HCT116 (cell line): ENCODE measurements around the gene RAP2B. TPM values are rescaled to one million over a fixed set of nuclear protein-coding genes. Genes with fewer than 3 reads are reported as not detected.

Experiments
- ATAC-seq: fragments of 200-7000 bp; cut with Tn5 transposase; 2 replicates; pipeline ENCODE4 v1.9.1; 2020; ENCODE audit warnings: mild to moderate bottlenecking, moderate library complexity
- BruUV-seq: library from RNA; stranded (reverse); fragments of 400-500 nt; replicated peaks from 2 replicates; lab custom pipeline; 2021; lab: Mats Ljungman, UMichigan
- CTCF ChIA-PET: fragments of 300-600 bp; sonication (Branson Sonifier 250); formaldehyde crosslinking; loops from one replicate; lab custom pipeline; 2021; ENCODE audit warnings: antibody characterized with exemption; lab: Charles Lee
- POLR2A ChIA-PET: fragments of 300-600, 350-600 bp; sonication (Branson Sonifier 250); formaldehyde crosslinking; loops from one replicate; lab custom pipeline; 2021; ENCODE audit warnings: antibody characterized with exemption; lab: Charles Lee
- RAD21 ChIA-PET, 2 experiments: fragments of 300-600 bp; sonication (Branson Sonifier 250); formaldehyde crosslinking; loops; one replicate each; lab custom pipeline; 2023; ENCODE audit warnings: low total read pairs in 2 of 2; ENCODE audit not compliant: uncharacterized antibody in 2 of 2, unreplicated experiment in 2 of 2, low non-redundant PET in 1 of 2; lab: Charles Lee
- DNase-seq: peaks from one replicate; pipeline ENCODE4 v3.0.0-alpha.2; 2010; ENCODE audit warnings: low read depth, low spot score
- H2AFZ ChIP-seq: fragments of 200-600 bp; shearing (Covaris generic), sonication (generic); 2 replicates; pipeline ENCODE4 v1.6.1; 2017; ENCODE audit warnings: low read depth, mixed run types, mixed read lengths, antibody characterized with exemption, low read length; ENCODE audit not compliant: poor library complexity, severe bottlenecking
- H3K27ac ChIP-seq: 2 replicates; pipeline ENCODE4 v1.5.1; 2012; ENCODE audit warnings: low read depth, low read length
- H3K27me3 ChIP-seq: fragments of 200-600 bp; sonication (generic); 2 replicates; pipeline ENCODE4 v1.6.1; 2016; ENCODE audit warnings: mixed run types, low read length, mixed read lengths; ENCODE audit not compliant: insufficient read depth
- H3K36me3 ChIP-seq, 2 experiments: fragments of 200-500 bp in 1 of 2; fragments of 200-600 bp in 1 of 2; sonication (Bioruptor generic) in 1 of 2; sonication (generic) in 1 of 2; 2 replicates each; pipeline versions ENCODE4 v1.5.1 to v1.6.1; 2014 to 2016; ENCODE audit warnings: low read length in 2 of 2, inconsistent platforms in 1 of 2, mixed read lengths in 1 of 2, mixed run types in 1 of 2; ENCODE audit not compliant: insufficient read depth in 2 of 2, control insufficient read depth in 1 of 2
- H3K4me1 ChIP-seq, 2 experiments: fragments of 200-600 bp in 1 of 2; sonication (generic) in 1 of 2; 2 replicates each; pipeline versions ENCODE4 v1.5.1 to v1.6.1; 2012 to 2017; ENCODE audit warnings: low read length in 2 of 2, inconsistent platforms in 1 of 2, mild to moderate bottlenecking in 1 of 2, mixed read lengths in 1 of 2, mixed run types in 1 of 2, moderate library complexity in 1 of 2; ENCODE audit not compliant: insufficient read depth in 2 of 2, control insufficient read depth in 1 of 2
- H3K4me2 ChIP-seq: fragments of 200-600 bp; sonication (generic); 2 replicates; pipeline ENCODE4 v1.6.1; 2017; ENCODE audit warnings: mixed run types, low read length, mixed read lengths
- H3K4me3 ChIP-seq, 2 experiments: fragments of 200-600 bp in 1 of 2; sonication (generic) in 1 of 2; replicated peaks in 1 of 2; 2 replicates each; pipeline ENCODE4 v1.5.1; 2011 to 2016; ENCODE audit warnings: low read length in 2 of 2, control low read depth in 1 of 2, low read depth in 1 of 2, mild to moderate bottlenecking in 1 of 2, mixed read lengths in 1 of 2, mixed run types in 1 of 2
- H3K79me2 ChIP-seq: fragments of 200-600 bp; sonication (generic); 2 replicates; pipeline ENCODE4 v1.6.1; 2017; ENCODE audit warnings: mild to moderate bottlenecking, mixed run types, low read length, moderate library complexity, mixed read lengths; ENCODE audit not compliant: insufficient read depth
- H3K9ac ChIP-seq: fragments of 200-600 bp; sonication (generic); 2 replicates; pipeline ENCODE4 v1.6.1; 2016; ENCODE audit warnings: low read length, mixed read lengths
- H3K9me2 ChIP-seq: fragments of 200-600 bp; sonication (generic), shearing (Covaris generic); 2 replicates; pipeline ENCODE4 v1.6.1; 2017; ENCODE audit warnings: mixed run types, mild to moderate bottlenecking, moderate library complexity; ENCODE audit not compliant: insufficient read depth
- H3K9me3 ChIP-seq, 2 experiments: fragments of 200-500 bp in 1 of 2; fragments of 200-600 bp in 1 of 2; sonication (Bioruptor generic) in 1 of 2; sonication (generic) in 1 of 2; 2 replicates each; pipeline ENCODE4 v1.6.1; 2014 to 2017; ENCODE audit warnings: low read length in 2 of 2, mixed read lengths in 2 of 2, inconsistent platforms in 1 of 2, low read depth in 1 of 2, mild to moderate bottlenecking in 1 of 2, mixed run types in 1 of 2, moderate library complexity in 1 of 2; ENCODE audit not compliant: control insufficient read depth in 1 of 2, insufficient read depth in 1 of 2
- H4K20me1 ChIP-seq: fragments of 200-600 bp; sonication (generic), shearing (Covaris generic); 2 replicates; pipeline ENCODE4 v1.6.1; 2017; ENCODE audit warnings: mixed run types, mild to moderate bottlenecking, moderate library complexity; ENCODE audit not compliant: insufficient read depth
- CBX3 ChIP-seq: IDR thresholded peaks from 2 replicates; pipeline ENCODE4 v1.6.1; 2012; ENCODE audit warnings: low read depth
- CTCF ChIP-seq, 3 experiments: fragments of 200-600 bp in 1 of 3; sonication (generic) in 1 of 3; IDR thresholded peaks in 2 of 3; conservative IDR thresholded peaks in 1 of 3; 2 replicates each; pipeline ENCODE4 v1.5.1; 2012 to 2017; ENCODE audit warnings: low read depth in 2 of 3, low read length in 2 of 3, antibody characterized with exemption in 1 of 3, borderline replicate concordance in 1 of 3, control low read depth in 1 of 3, mild to moderate bottlenecking in 1 of 3, mixed read lengths in 1 of 3, mixed run types in 1 of 3, moderate library complexity in 1 of 3; ENCODE audit not compliant: insufficient read depth in 1 of 3
- JUND ChIP-seq: IDR thresholded peaks from 2 replicates; pipeline ENCODE4 v1.6.1; 2012
- RAD21 ChIP-seq: IDR thresholded peaks from 2 replicates; pipeline ENCODE4 v1.6.1; 2012; ENCODE audit warnings: low read depth, mild to moderate bottlenecking
- SP1 ChIP-seq: IDR thresholded peaks from 2 replicates; pipeline ENCODE4 v1.6.1; 2012; ENCODE audit warnings: low read depth
- ZFX ChIP-seq: fragments of 450-650 bp; IDR thresholded peaks from 2 replicates; pipeline ENCODE4 v1.6.1; 2017
- intact Hi-C: fragments of 100-400 bp; cut with micrococcal nuclease; formaldehyde crosslinking; loops from 2 replicates; pipeline ENCODE4 v1.10.0; 2022
- total RNA-seq: library from RNA; stranded (reverse); gene quantifications from one replicate; pipeline ENCODE4 v1.2.1, GENCODE V29; 2021; ENCODE audit not compliant: unreplicated experiment

Gene RAP2B
- total RNA-seq, 1 experiment from 2014 or later, result 24.2 TPM

DNA sequence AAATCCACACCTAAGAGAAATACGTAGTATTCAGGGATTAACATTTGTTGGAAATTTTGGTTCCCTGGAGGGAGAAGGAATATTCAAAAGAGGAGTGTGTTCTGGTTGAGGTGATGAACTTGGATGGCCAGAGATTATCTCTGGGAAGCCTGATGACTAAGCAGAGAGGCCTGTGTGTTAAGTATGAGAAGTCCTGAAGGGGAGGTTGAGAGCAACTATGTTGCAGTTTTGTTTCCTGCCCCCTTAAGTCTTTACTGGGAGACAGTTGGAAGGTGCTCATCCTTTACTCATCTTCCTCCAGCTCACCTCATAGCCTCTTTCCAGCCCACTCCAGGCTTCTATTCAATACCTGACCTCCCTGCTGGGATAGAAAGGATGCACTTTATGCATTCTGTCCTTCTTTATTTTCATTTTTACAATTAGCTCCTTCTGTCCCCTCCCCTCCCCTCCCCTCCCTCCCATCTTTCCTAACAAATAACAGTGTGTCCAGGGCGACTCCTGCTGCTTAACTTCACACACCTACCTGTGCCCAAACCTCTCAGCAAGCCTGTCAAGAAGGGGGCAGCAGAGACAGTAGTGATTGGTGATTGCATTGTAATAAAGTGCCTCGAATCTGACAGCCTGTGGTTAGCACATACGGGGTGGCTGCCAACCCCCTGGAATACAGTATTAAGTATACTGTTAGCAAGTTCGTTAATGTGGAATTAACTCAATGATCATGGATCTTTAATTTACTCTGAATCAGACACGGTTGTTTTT lies 11.9 kb downstream of the RAP2B start:
- TF ChIP-seq JUND (no peak), RAD21 (peak; percentile 78), CBX3 (peak; percentile 7; the same call in 1 of the 2 replicates), SP1 (peak; percentile 6; the same call in 1 of the 2 replicates), CTCF (IDR thresholded peaks at IDR 0.05 in 2 of 3, conservative IDR thresholded peaks at IDR 0.05 in 1 of 3; ENCODE audit: borderline replicate concordance in 1 of 3, insufficient read depth in 1 of 3, low read depth in 2 of 3, low read length in 2 of 3) (peak; percentile 36 to 98 (median 46)), ZFX (no peak)
- no peaks in the 10 kb centered on the region for H3K36me3 ChIP-seq
- intact Hi-C loops, result loop anchor here (10.0 kb wide), 1 partner anchor 421 kb away; no protein-coding TSS in a partner anchor
- H2AFZ ChIP-seq, result peak overlapping the region; percentile 38
- H4K20me1 ChIP-seq, result no peaks in the 10 kb centered on the region
- no peak overlapping the region for H3K9ac ChIP-seq
- H3K79me2 ChIP-seq, result no peaks in the 10 kb centered on the region
- DNase-seq (peak; percentile 52), ATAC-seq (peak; percentile 97)
- H3K4me1 ChIP-seq, result peaks cover 4 to 16% of the 10 kb centered on the region in 2 experiments
- no peaks in the 10 kb centered on the region for H3K27me3 ChIP-seq
- ChIA-PET RAD21 (interaction anchor here in 1 of 2 experiments (1.1 to 1.2 kb wide), 2 partner anchors 13 to 131 kb away, joined by 3 to 4 read pairs; no protein-coding TSS in a partner anchor), POLR2A (interaction anchor here (1.6 kb wide), 1 partner anchor 13 kb away, joined by 6 read pairs; no protein-coding TSS in a partner anchor), CTCF (interaction anchor here (0.6 to 3.5 kb wide), 5 partner anchors 11 to 147 kb away, joined by 3 to 12 read pairs (median 4); no protein-coding TSS in a partner anchor)
- H3K9me2 ChIP-seq, result no peaks in the 10 kb centered on the region
- no peaks in the 10 kb centered on the region for H3K9me3 ChIP-seq
- no peak overlapping the region for H3K4me3 ChIP-seq
- no peak overlapping the region for H3K27ac ChIP-seq
- no TSS peak for BruUV-seq
- peak overlapping the region; percentile 35 for H3K4me2 ChIP-seq
